Fibroblast of pulmonary artery (primary cell): ENCODE measurements around the gene TCF19.

Source experiments
- DNase-seq: peaks from one replicate; pipeline ENCODE4 v3.0.0-alpha.2; 2010; ENCODE audit warnings: low read depth
- H3K4me3 ChIP-seq: replicated peaks from 2 replicates; pipeline ENCODE4 v1.5.1; 2011; ENCODE audit warnings: low read depth, mild to moderate bottlenecking, control low read depth, low read length, moderate library complexity
- CTCF ChIP-seq: IDR thresholded peaks from 2 replicates; pipeline ENCODE4 v1.5.1; 2011; ENCODE audit warnings: mild to moderate bottlenecking, control low read depth, low read length, inconsistent platforms; ENCODE audit errors: missing control alignments

Gene TCF19

GRCh38 chr6:31122791-31123706 is 35.3 kb upstream of the TCF19 start:
- peak; percentile 97 for DNase-seq
- TF ChIP-seq CTCF = no peak
- H3K4me3 ChIP-seq = no peak overlapping the region

- no peak overlapping the region for H3K4me3 ChIP-seq
- TF ChIP-seq CTCF = no peak
- DNase-seq = peak; percentile 86
These were observed 33.2 kb upstream of the TCF19 start for GRCh38 chr6:31125162-31125561.

- no peak for TF ChIP-seq CTCF
- H3K4me3 ChIP-seq = no peak overlapping the region
These were observed 32.6 kb upstream of the TCF19 start for GRCh38 chr6:31125586-31126363.

GRCh38 chr6:31126396-31127175 is 31.8 kb upstream of the TCF19 start:
- no peak for DNase-seq
- H3K4me3 ChIP-seq = no peak overlapping the region
- TF ChIP-seq CTCF = no peak

More at GRCh38 chr6:31125586-31126363, 32.6 kb upstream of the TCF19 start:
- DNase-seq = peak; percentile 55

- peak; percentile 94 for TF ChIP-seq CTCF
- H3K4me3 ChIP-seq = no peak overlapping the region
- DNase-seq = peak; percentile 39
These were observed 30.2 kb upstream of the TCF19 start for GRCh38 chr6:31128093-31128676.

- DNase-seq = no peak
- no peak for TF ChIP-seq CTCF
- H3K4me3 ChIP-seq = no peak overlapping the region
These were observed 29.3 kb upstream of the TCF19 start for GRCh38 chr6:31129130-31129529.
